ENCODE data around the gene ADAMTSL3.

DNA sequence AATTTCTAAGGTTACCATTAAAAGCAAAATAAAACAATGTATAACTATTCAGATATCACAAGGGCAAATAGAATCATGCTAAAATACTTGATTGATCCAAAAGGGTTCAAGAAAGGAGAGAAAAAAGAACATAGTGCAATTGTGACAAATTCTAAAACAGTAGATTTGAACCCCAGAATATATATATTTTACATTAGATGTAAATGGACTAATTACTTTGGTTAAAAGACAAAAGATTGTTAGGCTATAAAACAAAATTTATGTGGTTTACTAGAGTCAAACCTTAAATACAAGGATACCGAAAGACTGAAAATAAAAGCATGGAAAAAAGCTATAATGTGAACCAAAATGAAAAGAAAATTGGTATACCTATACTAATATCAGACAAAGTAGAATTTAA, 129.3 kb downstream of the ADAMTSL3 start:
- TF ChIP-seq RAD21 (IDR thresholded peaks at IDR 0.05; ENCODE audit: low read length) (no peak), RFX5 (IDR thresholded peaks at IDR 0.05; ENCODE audit: low read depth, low read length) (no peak), POLR2A (IDR thresholded peaks at IDR 0.05; ENCODE audit: low read depth, low read length) (no peak), SMC3 (IDR thresholded peaks at IDR 0.05; ENCODE audit: low read depth, low read length) (no peak)
- TF ChIP-seq, protein P1, sequence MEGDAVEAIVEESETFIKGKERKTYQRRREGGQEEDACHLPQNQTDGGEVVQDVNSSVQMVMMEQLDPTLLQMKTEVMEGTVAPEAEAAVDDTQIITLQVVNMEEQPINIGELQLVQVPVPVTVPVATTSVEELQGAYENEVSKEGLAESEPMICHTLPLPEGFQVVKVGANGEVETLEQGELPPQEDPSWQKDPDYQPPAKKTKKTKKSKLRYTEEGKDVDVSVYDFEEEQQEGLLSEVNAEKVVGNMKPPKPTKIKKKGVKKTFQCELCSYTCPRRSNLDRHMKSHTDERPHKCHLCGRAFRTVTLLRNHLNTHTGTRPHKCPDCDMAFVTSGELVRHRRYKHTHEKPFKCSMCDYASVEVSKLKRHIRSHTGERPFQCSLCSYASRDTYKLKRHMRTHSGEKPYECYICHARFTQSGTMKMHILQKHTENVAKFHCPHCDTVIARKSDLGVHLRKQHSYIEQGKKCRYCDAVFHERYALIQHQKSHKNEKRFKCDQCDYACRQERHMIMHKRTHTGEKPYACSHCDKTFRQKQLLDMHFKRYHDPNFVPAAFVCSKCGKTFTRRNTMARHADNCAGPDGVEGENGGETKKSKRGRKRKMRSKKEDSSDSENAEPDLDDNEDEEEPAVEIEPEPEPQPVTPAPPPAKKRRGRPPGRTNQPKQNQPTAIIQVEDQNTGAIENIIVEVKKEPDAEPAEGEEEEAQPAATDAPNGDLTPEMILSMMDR (conservative IDR thresholded peaks at IDR 0.05; ENCODE audit: low read depth, low read length) = no peak
